ENCODE data around the gene PTPRE.

DNA sequence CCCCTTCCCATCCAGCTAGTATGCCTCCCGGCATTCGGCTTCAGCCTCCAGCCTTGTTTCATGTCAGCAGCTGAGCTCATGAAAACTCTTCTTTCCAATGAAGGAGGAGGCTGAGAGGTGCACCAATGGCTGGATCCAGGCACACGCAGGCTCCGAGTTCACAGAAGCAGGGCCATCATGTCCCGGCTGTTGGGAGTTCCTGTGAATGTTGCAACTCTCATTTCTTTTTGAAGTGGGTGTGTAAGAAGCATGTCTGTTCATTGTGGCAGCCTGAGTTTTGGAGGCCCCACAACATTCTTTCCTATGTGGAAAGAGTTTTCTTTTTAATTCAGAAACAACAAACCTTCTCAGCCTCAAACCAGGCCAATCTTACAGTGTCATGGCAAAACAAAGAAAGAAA is 89.7 kb downstream of the PTPRE start:
- TF ChIP-seq EZH2 (IDR thresholded peaks at IDR 0.05; ENCODE audit: low read depth), result no peak
- TF ChIP-seq, protein P1, sequence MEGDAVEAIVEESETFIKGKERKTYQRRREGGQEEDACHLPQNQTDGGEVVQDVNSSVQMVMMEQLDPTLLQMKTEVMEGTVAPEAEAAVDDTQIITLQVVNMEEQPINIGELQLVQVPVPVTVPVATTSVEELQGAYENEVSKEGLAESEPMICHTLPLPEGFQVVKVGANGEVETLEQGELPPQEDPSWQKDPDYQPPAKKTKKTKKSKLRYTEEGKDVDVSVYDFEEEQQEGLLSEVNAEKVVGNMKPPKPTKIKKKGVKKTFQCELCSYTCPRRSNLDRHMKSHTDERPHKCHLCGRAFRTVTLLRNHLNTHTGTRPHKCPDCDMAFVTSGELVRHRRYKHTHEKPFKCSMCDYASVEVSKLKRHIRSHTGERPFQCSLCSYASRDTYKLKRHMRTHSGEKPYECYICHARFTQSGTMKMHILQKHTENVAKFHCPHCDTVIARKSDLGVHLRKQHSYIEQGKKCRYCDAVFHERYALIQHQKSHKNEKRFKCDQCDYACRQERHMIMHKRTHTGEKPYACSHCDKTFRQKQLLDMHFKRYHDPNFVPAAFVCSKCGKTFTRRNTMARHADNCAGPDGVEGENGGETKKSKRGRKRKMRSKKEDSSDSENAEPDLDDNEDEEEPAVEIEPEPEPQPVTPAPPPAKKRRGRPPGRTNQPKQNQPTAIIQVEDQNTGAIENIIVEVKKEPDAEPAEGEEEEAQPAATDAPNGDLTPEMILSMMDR (conservative IDR thresholded peaks at IDR 0.05), result no peak
